Measurements from ENCODE around the gene ERICH6B.
"Not testable (repeated sequence)": the region's sequence is repeated elsewhere in the genome, so short reads cannot be mapped to it uniquely, and the experiment has no call there.

Gene ERICH6B

GRCh38 chr13:45615501-45616101 lies at the start of gene ERICH6B:
Gene ERICH6B, minus strand, starts transcription at chr13:45615739. Its CDS starts 18,734 bp downstream, at chr13:45597005.
- DNase-seq: no peak

GRCh38 chr13:45662903-45663302 lies 47.4 kb upstream of the ERICH6B start:
- DNase-seq: not testable (repeated sequence)

GRCh38 chr13:45662162-45662561 lies 46.6 kb upstream of the ERICH6B start:
- no peak for DNase-seq

GRCh38 chr13:45660458-45660857 lies 44.9 kb upstream of the ERICH6B start:
- not testable (repeated sequence) for DNase-seq

- no peak for DNase-seq
Observed at GRCh38 chr13:45659536-45659935, 44.0 kb upstream of the ERICH6B start.

GRCh38 chr13:45658586-45659235 lies 43.2 kb upstream of the ERICH6B start:
- no peak for DNase-seq

- DNase-seq: no peak
Observed at GRCh38 chr13:45654633-45655349, 39.3 kb upstream of the ERICH6B start.

GRCh38 chr13:45645263-45645662 lies 29.7 kb upstream of the ERICH6B start:
- not testable (repeated sequence) for DNase-seq

GRCh38 chr13:45642159-45642558 lies 26.6 kb upstream of the ERICH6B start:
- DNase-seq: not testable (repeated sequence)

GRCh38 chr13:45635291-45635690 lies 19.8 kb upstream of the ERICH6B start:
- not testable (repeated sequence) for DNase-seq

- DNase-seq: no peak
Observed at GRCh38 chr13:45630791-45631190, 15.3 kb upstream of the ERICH6B start.

- no peak for DNase-seq
Observed at GRCh38 chr13:45629940-45630339, 14.4 kb upstream of the ERICH6B start.

GRCh38 chr13:45628094-45628493 lies 12.6 kb upstream of the ERICH6B start:
- DNase-seq: no peak

GRCh38 chr13:45627656-45628055 lies 12.1 kb upstream of the ERICH6B start:
- DNase-seq: no peak

- no peak for DNase-seq
Observed at GRCh38 chr13:45626731-45627374, 11.3 kb upstream of the ERICH6B start.

GRCh38 chr13:45623516-45624090 lies 8.1 kb upstream of the ERICH6B start:
- DNase-seq: no peak

- DNase-seq: no peak
Observed at GRCh38 chr13:45621950-45622349, 6.4 kb upstream of the ERICH6B start.

GRCh38 chr13:45607931-45608330 lies 7.6 kb downstream of the ERICH6B start:
- no peak for DNase-seq

- DNase-seq: no peak
Observed at GRCh38 chr13:45604892-45605291, 10.6 kb downstream of the ERICH6B start.

- DNase-seq: no peak
Observed at GRCh38 chr13:45603338-45603737, 12.2 kb downstream of the ERICH6B start.

- no peak for DNase-seq
Observed at GRCh38 chr13:45602183-45603170, 13.1 kb downstream of the ERICH6B start.

GRCh38 chr13:45601680-45602079 lies 13.9 kb downstream of the ERICH6B start:
- DNase-seq: no peak
